Measurements from ENCODE around the gene PRKAG2. TPM values are rescaled to one million over a fixed set of nuclear protein-coding genes. Genes with fewer than 3 reads are reported as not detected.

The PRKAG2 gene
- total RNA-seq, 2 experiments from 2014 or later, result 39.3 to 42.3 TPM

GRCh38 chr7:151900986-151901621 lies 24.2 kb upstream of the PRKAG2 start:
- no peak overlapping the region for H3K27ac Mint-ChIP-seq
- peaks cover 42% of the 10 kb centered on the region for H3K27me3 Mint-ChIP-seq
- H3K4me1 Mint-ChIP-seq (ENCODE audit: low read depth), result no peaks in the 10 kb centered on the region
- intact Hi-C loops (cut with DNase I, micrococcal nuclease), result no loop called here
- Histone ChIP-seq H3K4me1 (ENCODE audit: insufficient read depth, low read length) (no peaks in the 10 kb centered on the region), H3K36me3 (ENCODE audit: insufficient read depth, low read length) (no peaks in the 10 kb centered on the region), H3K27ac (ENCODE audit: low read depth in 1 of 2, low read length in 2 of 2) (no peak overlapping the region), H3K4me3 (ENCODE audit: low read length) (no peak overlapping the region), H3K27me3 (ENCODE audit: control insufficient read depth in 1 of 2, insufficient read depth in 2 of 2, low read length in 2 of 2) (peaks cover 4 to 10% of the 10 kb centered on the region in 2 experiments), H3K9me3 (ENCODE audit: control insufficient read depth in 1 of 2, insufficient read depth in 1 of 2, low read length in 2 of 2) (no peaks in the 10 kb centered on the region)
- DNase-seq (no peak), ATAC-seq (ENCODE audit: poor library complexity) (no peak)
- H3K36me3 Mint-ChIP-seq (ENCODE audit: low read depth), result no peaks in the 10 kb centered on the region
- CTCF ChIA-PET, result no interaction called here
- POLR2A ChIA-PET, result no interaction called here
- no peaks in the 10 kb centered on the region for H3K9me3 Mint-ChIP-seq
- no peak overlapping the region for H3K4me3 Mint-ChIP-seq
- TF ChIP-seq CTCF (IDR thresholded peaks at IDR 0.05), result no peak

- no peak for TF ChIP-seq CTCF (IDR thresholded peaks at IDR 0.05)
- ATAC-seq (ENCODE audit: poor library complexity) (no peak), DNase-seq (no peak)
- H3K27ac Mint-ChIP-seq, result no peak overlapping the region
- H3K9me3 Mint-ChIP-seq, result no peaks in the 10 kb centered on the region
- Histone ChIP-seq H3K27me3 (ENCODE audit: control insufficient read depth in 1 of 2, insufficient read depth in 2 of 2, low read length in 2 of 2) (peaks cover 4 to 10% of the 10 kb centered on the region in 2 experiments), H3K9me3 (ENCODE audit: control insufficient read depth in 1 of 2, insufficient read depth in 1 of 2, low read length in 2 of 2) (no peaks in the 10 kb centered on the region), H3K4me3 (ENCODE audit: low read length) (no peak overlapping the region), H3K27ac (ENCODE audit: low read depth in 1 of 2, low read length in 2 of 2) (no peak overlapping the region), H3K36me3 (ENCODE audit: insufficient read depth, low read length) (no peaks in the 10 kb centered on the region), H3K4me1 (ENCODE audit: insufficient read depth, low read length) (no peaks in the 10 kb centered on the region)
- no peaks in the 10 kb centered on the region for H3K4me1 Mint-ChIP-seq (ENCODE audit: low read depth)
- POLR2A ChIA-PET, result no interaction called here
- H3K27me3 Mint-ChIP-seq, result peaks cover 39% of the 10 kb centered on the region
- no peak overlapping the region for H3K4me3 Mint-ChIP-seq
- intact Hi-C loops (cut with DNase I, micrococcal nuclease), result no loop called here
- CTCF ChIA-PET, result no interaction called here
- H3K36me3 Mint-ChIP-seq (ENCODE audit: low read depth), result no peaks in the 10 kb centered on the region
These were observed 23.7 kb upstream of the PRKAG2 start for GRCh38 chr7:151900591-151900985.

- H3K27ac Mint-ChIP-seq, result no peak overlapping the region
- no peak for TF ChIP-seq CTCF (IDR thresholded peaks at IDR 0.05)
- CTCF ChIA-PET, result no interaction called here
- Histone ChIP-seq H3K4me3 (ENCODE audit: low read length) (no peak overlapping the region), H3K36me3 (ENCODE audit: insufficient read depth, low read length) (no peaks in the 10 kb centered on the region), H3K27ac (ENCODE audit: low read depth in 1 of 2, low read length in 2 of 2) (no peak overlapping the region), H3K4me1 (ENCODE audit: insufficient read depth, low read length) (no peaks in the 10 kb centered on the region), H3K9me3 (ENCODE audit: control insufficient read depth in 1 of 2, insufficient read depth in 1 of 2, low read length in 2 of 2) (no peaks in the 10 kb centered on the region), H3K27me3 (ENCODE audit: control insufficient read depth in 1 of 2, insufficient read depth in 2 of 2, low read length in 2 of 2) (peaks cover 4 to 10% of the 10 kb centered on the region in 2 experiments)
- DNase-seq (no peak), ATAC-seq (ENCODE audit: poor library complexity) (no peak)
- peaks cover 37% of the 10 kb centered on the region for H3K27me3 Mint-ChIP-seq
- intact Hi-C loops (cut with DNase I, micrococcal nuclease), result no loop called here
- H3K4me1 Mint-ChIP-seq (ENCODE audit: low read depth), result no peaks in the 10 kb centered on the region
- H3K9me3 Mint-ChIP-seq, result no peaks in the 10 kb centered on the region
- POLR2A ChIA-PET, result no interaction called here
- H3K36me3 Mint-ChIP-seq (ENCODE audit: low read depth), result no peaks in the 10 kb centered on the region
- H3K4me3 Mint-ChIP-seq, result no peak overlapping the region
These were observed 22.8 kb upstream of the PRKAG2 start for GRCh38 chr7:151899513-151900360.
